Astrocyte (in vitro differentiated cells and primary cell): ENCODE measurements around the gene MORC1.

Experiments
- CTCF ChIP-seq: IDR thresholded peaks from 2 replicates; pipeline ENCODE4 v1.5.1; 2011; ENCODE audit warnings: low read depth, mild to moderate bottlenecking, inconsistent platforms, low read length, moderate library complexity; ENCODE audit not compliant: insufficient read depth
- EZH2 ChIP-seq: IDR thresholded peaks from 2 replicates; pipeline ENCODE4 v1.6.1; 2012; ENCODE audit warnings: mild to moderate bottlenecking, low read length, inconsistent platforms; ENCODE audit not compliant: insufficient read depth

- no peak for TF ChIP-seq CTCF
- no peak for TF ChIP-seq EZH2
These were observed 186.9 kb downstream of the MORC1 start for GRCh38 chr3:108931035-108931434.
